ENCODE data around the gene SLC22A2.

- TF ChIP-seq CTCF (IDR thresholded peaks at IDR 0.05) (no peak), POLR2A (IDR thresholded peaks at IDR 0.05) (no peak)
Observed at GRCh38 chr6:160174681-160175080, 83.9 kb downstream of the SLC22A2 start.
